CD4-positive, alpha-beta T cell treated with Interleukin-2 at 100 ng/mL for 4 hours (primary cell): ENCODE data around the gene SND1.

Source experiments
- DNase-seq: peaks from one replicate; pipeline ENCODE4 v3.0.0-alpha.2; 2020; ENCODE audit warnings: low spot score

Gene SND1

GRCh38 chr7:127768241-127768640 lies 116.2 kb downstream of the SND1 start:
- DNase-seq = no peak

GRCh38 chr7:127769137-127769536 lies 117.1 kb downstream of the SND1 start:
- DNase-seq = no peak

GRCh38 chr7:127769696-127770400 lies 117.9 kb downstream of the SND1 start:
- no peak for DNase-seq

- no peak for DNase-seq
These were observed 118.9 kb downstream of the SND1 start for GRCh38 chr7:127770885-127771284.

GRCh38 chr7:127771707-127772106 lies 119.7 kb downstream of the SND1 start:
- DNase-seq = no peak

GRCh38 chr7:127776776-127777386 lies 124.9 kb downstream of the SND1 start:
- no peak for DNase-seq

GRCh38 chr7:127780489-127780888 lies 128.5 kb downstream of the SND1 start:
- DNase-seq = no peak

- DNase-seq = no peak
These were observed 129.1 kb downstream of the SND1 start for GRCh38 chr7:127781081-127781480.

- DNase-seq = no peak
These were observed 130.1 kb downstream of the SND1 start for GRCh38 chr7:127782075-127782474.

- no peak for DNase-seq
These were observed 130.9 kb downstream of the SND1 start for GRCh38 chr7:127782654-127783559.

GRCh38 chr7:127786184-127786583 lies 134.2 kb downstream of the SND1 start:
- DNase-seq = no peak

GRCh38 chr7:127789031-127789430 lies 137.0 kb downstream of the SND1 start:
- DNase-seq = no peak

- no peak for DNase-seq
These were observed 139.6 kb downstream of the SND1 start for GRCh38 chr7:127791446-127792189.

GRCh38 chr7:127792528-127793342 lies 140.7 kb downstream of the SND1 start:
- DNase-seq = peak; percentile 33

- DNase-seq = no peak
These were observed 141.6 kb downstream of the SND1 start for GRCh38 chr7:127793582-127793981.

GRCh38 chr7:127794136-127794535 lies 142.1 kb downstream of the SND1 start:
- DNase-seq = no peak

GRCh38 chr7:127794551-127794950 lies 142.6 kb downstream of the SND1 start:
- DNase-seq = no peak

GRCh38 chr7:127798023-127798422 lies 146.0 kb downstream of the SND1 start:
- no peak for DNase-seq

GRCh38 chr7:127798769-127799372 lies 146.9 kb downstream of the SND1 start:
- DNase-seq = no peak

- no peak for DNase-seq
These were observed 147.7 kb downstream of the SND1 start for GRCh38 chr7:127799535-127800305.
